GM12873 (cell line): ENCODE data around the gene CORO1C.

Experiments used
- TF ChIP-seq, protein P1 (sequence below): IDR thresholded peaks from 2 replicates; pipeline ENCODE4 v1.5.1; 2012; ENCODE audit warnings: low read depth, mild to moderate bottlenecking, moderate library complexity, low read length, control low read depth; ENCODE audit not compliant: insufficient read depth; ENCODE audit errors: missing control alignments

CORO1C gene

DNA sequence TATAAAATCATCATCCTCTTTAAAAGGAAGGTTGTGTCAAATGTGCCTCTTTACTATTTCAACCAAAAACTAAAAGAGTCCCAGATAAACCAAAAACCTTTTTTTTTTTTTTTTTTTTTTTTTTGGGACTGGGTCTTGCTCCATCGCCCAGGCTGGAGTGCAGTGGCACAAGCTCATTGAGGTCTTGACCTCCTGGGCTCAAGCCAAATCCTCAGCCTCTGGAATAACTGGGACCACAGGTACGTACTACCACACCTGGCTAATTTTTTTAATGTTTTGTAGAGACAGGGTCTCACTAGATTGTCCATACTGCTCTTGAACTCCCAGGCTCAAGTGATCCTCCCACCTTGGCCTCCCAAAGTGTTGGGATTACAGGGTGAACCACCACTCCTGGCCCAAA is 81.2 kb downstream of the CORO1C start:
- TF ChIP-seq, protein P1, sequence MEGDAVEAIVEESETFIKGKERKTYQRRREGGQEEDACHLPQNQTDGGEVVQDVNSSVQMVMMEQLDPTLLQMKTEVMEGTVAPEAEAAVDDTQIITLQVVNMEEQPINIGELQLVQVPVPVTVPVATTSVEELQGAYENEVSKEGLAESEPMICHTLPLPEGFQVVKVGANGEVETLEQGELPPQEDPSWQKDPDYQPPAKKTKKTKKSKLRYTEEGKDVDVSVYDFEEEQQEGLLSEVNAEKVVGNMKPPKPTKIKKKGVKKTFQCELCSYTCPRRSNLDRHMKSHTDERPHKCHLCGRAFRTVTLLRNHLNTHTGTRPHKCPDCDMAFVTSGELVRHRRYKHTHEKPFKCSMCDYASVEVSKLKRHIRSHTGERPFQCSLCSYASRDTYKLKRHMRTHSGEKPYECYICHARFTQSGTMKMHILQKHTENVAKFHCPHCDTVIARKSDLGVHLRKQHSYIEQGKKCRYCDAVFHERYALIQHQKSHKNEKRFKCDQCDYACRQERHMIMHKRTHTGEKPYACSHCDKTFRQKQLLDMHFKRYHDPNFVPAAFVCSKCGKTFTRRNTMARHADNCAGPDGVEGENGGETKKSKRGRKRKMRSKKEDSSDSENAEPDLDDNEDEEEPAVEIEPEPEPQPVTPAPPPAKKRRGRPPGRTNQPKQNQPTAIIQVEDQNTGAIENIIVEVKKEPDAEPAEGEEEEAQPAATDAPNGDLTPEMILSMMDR: no peak

DNA sequence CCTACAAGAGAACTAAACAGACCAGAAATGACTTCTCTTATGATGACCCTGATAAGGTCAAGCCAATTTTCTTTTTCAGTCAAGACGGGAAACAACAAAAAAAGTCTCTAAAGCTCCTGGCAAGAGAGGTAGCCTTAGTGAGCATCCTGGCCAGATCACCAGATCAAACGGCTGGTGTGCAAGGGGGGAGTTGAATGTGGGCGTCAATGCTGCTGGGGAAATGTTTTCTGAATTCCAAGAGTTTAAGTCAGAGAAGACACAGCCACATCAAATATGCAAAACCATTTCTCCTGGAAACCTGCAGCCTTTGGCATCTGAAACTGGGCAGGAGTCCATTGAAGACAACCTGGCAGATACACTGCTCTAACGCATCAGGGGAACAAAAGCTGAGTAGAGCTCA is 81.6 kb downstream of the CORO1C start:
- TF ChIP-seq, protein P1: no peak

DNA sequence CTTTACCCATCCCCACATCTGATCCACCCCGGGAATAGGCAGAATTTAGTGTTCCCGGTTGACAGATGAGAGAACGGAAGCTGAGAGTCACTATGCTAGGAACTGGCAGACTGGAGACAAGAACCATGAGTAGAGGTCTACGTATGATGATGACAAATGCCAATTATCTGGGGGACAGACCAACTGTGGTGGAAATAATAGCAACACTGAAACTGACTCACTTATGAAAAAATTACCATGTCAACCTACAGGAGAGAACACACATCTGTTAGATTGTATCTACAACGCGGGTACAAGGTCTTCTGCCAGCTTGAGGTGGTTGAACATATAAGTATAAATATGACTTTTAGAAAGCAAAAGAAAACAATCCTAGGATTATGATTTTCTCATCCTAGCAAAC is 82.2 kb downstream of the CORO1C start:
- TF ChIP-seq, protein P1: no peak

DNA sequence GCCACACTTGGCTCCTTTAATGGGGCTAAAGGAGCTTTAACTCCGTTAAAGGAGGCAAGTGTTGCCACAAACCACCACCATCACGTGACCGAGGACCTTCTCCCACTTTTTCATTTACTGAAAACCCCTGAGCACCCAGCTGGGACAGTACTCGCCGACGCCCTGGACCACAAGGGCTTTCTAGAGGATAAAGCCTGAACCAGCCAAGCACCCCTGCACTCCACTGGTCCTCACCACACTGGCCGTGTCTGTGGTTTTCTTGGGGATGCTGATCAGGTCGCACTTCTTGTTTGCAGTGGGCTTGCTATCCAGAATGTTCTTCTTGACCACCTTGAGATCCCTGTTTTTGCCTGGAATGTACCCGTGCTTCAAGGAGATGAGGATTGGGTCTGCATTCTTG is 82.9 kb downstream of the CORO1C start:
- TF ChIP-seq, protein P1: no peak

DNA sequence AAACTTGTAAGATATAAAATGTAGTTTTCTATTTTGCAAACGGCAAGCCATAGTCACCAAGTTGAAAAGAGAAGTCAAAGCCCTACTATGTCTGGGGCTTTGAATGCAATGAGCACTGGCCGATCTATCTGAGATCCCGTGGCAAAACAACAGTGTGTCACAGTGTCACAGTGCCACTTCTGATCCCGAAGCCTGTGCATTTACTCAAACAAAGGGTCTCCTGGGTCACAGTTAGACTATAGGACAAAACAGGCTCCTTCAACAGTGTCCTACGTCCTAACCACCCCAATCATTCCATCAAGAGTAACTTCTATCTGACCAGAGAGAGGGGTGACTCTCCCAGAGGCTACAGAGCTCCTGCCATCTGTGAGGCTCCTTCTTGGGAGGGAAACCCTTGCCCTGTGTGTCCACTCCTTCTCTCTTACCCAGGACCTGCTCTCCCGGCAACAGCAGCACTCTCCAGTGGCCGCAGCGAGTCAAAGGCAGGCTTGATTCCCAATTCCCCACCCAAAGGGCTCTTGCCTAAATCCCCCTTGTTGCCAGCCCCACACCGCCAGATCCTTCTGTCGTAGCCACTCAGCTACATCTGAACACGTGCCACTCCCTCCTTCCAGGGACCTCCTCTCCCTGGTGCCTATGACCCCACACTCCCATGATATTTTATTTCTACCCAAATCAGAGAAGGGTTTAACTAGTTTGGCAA is 83.6 kb downstream of the CORO1C start:
- TF ChIP-seq, protein P1: no peak

DNA sequence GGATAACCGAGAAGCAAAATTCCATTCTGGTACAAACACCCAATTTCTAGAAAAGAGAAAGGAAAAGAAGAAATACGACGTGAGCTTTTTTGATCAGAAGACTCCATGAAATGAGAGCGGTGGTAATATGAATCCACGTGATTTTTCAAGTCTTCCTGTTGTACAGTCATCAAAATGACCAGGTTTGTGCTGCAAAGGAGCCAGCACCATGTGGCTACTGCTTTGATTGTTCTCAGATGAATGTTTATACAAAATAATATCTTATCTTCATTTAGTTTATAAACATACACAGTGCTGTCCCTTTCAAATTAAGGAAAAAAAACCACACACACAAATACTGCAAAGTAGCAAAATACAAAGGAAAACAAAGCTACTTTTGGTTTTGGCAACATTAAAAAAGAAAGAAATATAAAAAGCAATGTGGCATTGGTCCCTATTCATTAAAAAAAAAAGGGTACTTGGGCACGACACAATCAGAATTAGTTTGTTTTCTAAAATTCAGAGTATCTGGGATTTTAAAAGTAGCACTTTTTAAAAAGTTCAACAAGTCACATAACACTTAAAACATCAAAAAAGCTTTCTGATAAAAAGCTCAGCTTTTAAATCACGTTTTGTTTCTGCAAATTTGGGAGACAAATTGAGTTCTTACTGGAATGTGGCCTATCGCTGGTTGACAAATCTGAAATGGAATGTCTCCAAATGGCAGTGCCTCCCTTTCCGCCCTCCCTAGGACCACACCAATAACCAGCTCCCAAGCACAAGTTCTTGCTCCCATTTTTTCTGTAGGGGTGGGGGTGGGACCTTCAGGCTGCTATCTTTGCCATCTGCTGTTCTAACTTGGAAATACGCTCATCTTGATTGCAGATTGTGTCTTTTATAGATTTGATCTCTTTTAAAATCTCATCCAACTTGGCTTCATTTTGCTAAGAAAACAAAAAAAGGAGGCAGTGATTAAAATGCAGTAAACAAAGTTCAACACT is 84.4 kb downstream of the CORO1C start:
- TF ChIP-seq, protein P1: no peak
